HFFc6 (cell line): ENCODE data around the gene PCDH1. TPM values are rescaled to one million over a fixed set of nuclear protein-coding genes. Genes with fewer than 3 reads are reported as not detected.
"Not testable (repeated sequence)": the region's sequence is repeated elsewhere in the genome, so short reads cannot be mapped to it uniquely, and the experiment has no call there.

ENCODE experiments used
- DNase-seq: peaks from one replicate; pipeline ENCODE4 v3.0.0-alpha.2; 2018
- H3K27ac Mint-ChIP-seq: 2 replicates; pipeline ENCODE4 v1.8.0; 2020; ENCODE audit warnings: mild to moderate bottlenecking, mixed read lengths
- H3K27me3 Mint-ChIP-seq: 2 replicates; pipeline ENCODE4 v1.8.0; 2021; ENCODE audit warnings: mild to moderate bottlenecking, moderate library complexity, mixed read lengths; ENCODE audit not compliant: insufficient read depth
- H3K36me3 Mint-ChIP-seq: 2 replicates; pipeline ENCODE4 v1.8.0; 2021; ENCODE audit warnings: low read depth, mixed read lengths
- H3K4me1 Mint-ChIP-seq: 2 replicates; pipeline ENCODE4 v1.8.0; 2020; ENCODE audit warnings: low read depth, mixed read lengths
- H3K4me3 Mint-ChIP-seq: 2 replicates; pipeline ENCODE4 v1.8.0; 2020; ENCODE audit warnings: mild to moderate bottlenecking, moderate library complexity, mixed read lengths
- H3K9me3 Mint-ChIP-seq: 2 replicates; pipeline ENCODE4 v1.8.0; 2020; ENCODE audit warnings: mild to moderate bottlenecking, mixed read lengths
- CTCF ChIP-seq: fragments of 200-600 bp; sonication (generic); IDR thresholded peaks from 2 replicates; pipeline ENCODE4 v1.5.0; 2021; ENCODE audit warnings: antibody characterized with exemption, mild to moderate bottlenecking
- total RNA-seq, 6 experiments: library from RNA; stranded (reverse); fragmentation: NEBNext Ultra II Directional; extraction: Animal tissue kit (Norgen Biotek cat#: 25700); gene quantifications; 2 replicates in 1 of 6; 3 replicates in 5 of 6; pipeline ENCODE4 v1.2.3, GENCODE V29; 2021

Gene PCDH1
- total RNA-seq, 6 experiments from 2014 or later, result 0.07 to 0.18 (median 0.07) TPM; not detected in 1

GRCh38 chr5:141898448-141899049, 20.3 kb upstream of the PCDH1 start:
- no peak for DNase-seq
- H3K27me3 Mint-ChIP-seq, result peaks cover 41% of the 10 kb centered on the region
- no peak overlapping the region for H3K27ac Mint-ChIP-seq
- H3K4me1 Mint-ChIP-seq, result no peaks in the 10 kb centered on the region
- H3K4me3 Mint-ChIP-seq, result no peak overlapping the region
- H3K9me3 Mint-ChIP-seq, result no peaks in the 10 kb centered on the region
- TF ChIP-seq CTCF, result no peak
- H3K36me3 Mint-ChIP-seq, result no peaks in the 10 kb centered on the region

DNA sequence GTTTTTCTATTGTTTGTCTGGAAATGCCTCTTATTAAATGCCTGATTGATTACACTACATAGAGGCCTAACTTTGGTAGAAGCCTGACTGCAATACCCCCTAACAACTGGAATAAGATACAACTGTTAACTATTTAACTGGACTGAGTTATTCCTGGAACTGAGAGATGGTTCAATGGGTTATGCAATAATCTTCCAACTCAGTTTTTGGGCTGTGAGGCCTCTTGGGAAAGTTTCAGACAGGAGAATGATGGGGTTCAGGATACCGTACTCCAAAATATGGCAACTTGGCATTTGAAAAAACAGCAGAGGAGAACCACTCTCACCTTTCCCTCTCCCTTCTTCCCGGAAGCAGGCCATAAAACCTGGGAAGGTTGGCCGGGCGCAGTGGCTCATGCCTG, 19.2 kb upstream of the PCDH1 start:
- H3K4me1 Mint-ChIP-seq, result no peaks in the 10 kb centered on the region
- peaks cover 38% of the 10 kb centered on the region for H3K27me3 Mint-ChIP-seq
- H3K9me3 Mint-ChIP-seq, result no peaks in the 10 kb centered on the region
- H3K36me3 Mint-ChIP-seq, result no peaks in the 10 kb centered on the region
- no peak for DNase-seq
- no peak for TF ChIP-seq CTCF
- no peak overlapping the region for H3K4me3 Mint-ChIP-seq
- H3K27ac Mint-ChIP-seq, result no peak overlapping the region

GRCh38 chr5:141890429-141890828, 12.2 kb upstream of the PCDH1 start:
- not testable (repeated sequence) for DNase-seq, H3K4me3 Mint-ChIP-seq, H3K4me1 Mint-ChIP-seq, H3K27ac Mint-ChIP-seq, H3K9me3 Mint-ChIP-seq, H3K36me3 Mint-ChIP-seq
- peaks cover 14% of the 10 kb centered on the region for H3K27me3 Mint-ChIP-seq

DNA sequence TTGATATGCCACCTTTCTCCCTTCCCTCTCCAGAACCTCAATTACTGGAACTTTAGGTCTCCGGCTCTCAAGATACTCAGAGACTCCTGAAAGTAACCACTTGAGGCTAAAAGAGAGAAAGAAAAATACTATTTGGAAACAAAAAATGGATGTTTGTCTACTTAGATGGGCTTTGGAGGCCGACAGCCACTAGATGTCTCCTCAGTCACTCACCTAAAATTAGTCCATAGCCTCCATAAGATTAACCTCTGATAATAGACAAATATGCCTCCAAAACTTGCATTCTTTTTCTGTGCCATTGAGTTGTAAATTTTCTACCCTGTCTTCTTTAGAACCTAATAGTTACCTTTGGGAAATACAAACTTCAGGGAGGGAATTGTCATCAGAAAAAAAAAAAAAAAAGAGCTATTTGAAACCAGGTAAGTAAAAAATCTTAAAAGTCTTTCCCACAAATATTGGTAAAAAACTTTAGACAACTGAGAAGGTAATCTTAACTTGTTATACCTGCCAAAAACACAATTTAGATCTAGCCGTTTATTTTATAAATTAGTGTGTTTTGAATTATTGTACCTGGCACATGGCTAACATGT, 11.2 kb upstream of the PCDH1 start:
- DNase-seq, result no peak
- no peaks in the 10 kb centered on the region for H3K36me3 Mint-ChIP-seq
- no peaks in the 10 kb centered on the region for H3K9me3 Mint-ChIP-seq
- H3K4me3 Mint-ChIP-seq, result no peak overlapping the region
- peak; percentile 69 for TF ChIP-seq CTCF
- no peaks in the 10 kb centered on the region for H3K4me1 Mint-ChIP-seq
- H3K27ac Mint-ChIP-seq, result no peak overlapping the region
- peaks cover 22% of the 10 kb centered on the region for H3K27me3 Mint-ChIP-seq

GRCh38 chr5:141883892-141884318, 5.7 kb upstream of the PCDH1 start:
- Mint-ChIP-seq H3K27ac (no peak overlapping the region), H3K4me3 (no peak overlapping the region), H3K4me1 (peaks cover 5% of the 10 kb centered on the region), H3K9me3 (no peaks in the 10 kb centered on the region), H3K27me3 (peaks cover 35% of the 10 kb centered on the region), H3K36me3 (no peaks in the 10 kb centered on the region)
- no peak for TF ChIP-seq CTCF
- no peak for DNase-seq

GRCh38 chr5:141883184-141883891, 5.1 kb upstream of the PCDH1 start:
- Mint-ChIP-seq H3K9me3 (no peaks in the 10 kb centered on the region), H3K36me3 (no peaks in the 10 kb centered on the region), H3K27me3 (peaks cover 37% of the 10 kb centered on the region), H3K4me3 (no peak overlapping the region), H3K27ac (no peak overlapping the region), H3K4me1 (peaks cover 10% of the 10 kb centered on the region)
- peak; percentile 23 for DNase-seq
- no peak for TF ChIP-seq CTCF
